ENCODE measurements around the gene ABI3BP.
"Not testable (repeated sequence)": the region's sequence is repeated elsewhere in the genome, so short reads cannot be mapped to it uniquely, and the experiment has no call there.

The ABI3BP gene

DNA sequence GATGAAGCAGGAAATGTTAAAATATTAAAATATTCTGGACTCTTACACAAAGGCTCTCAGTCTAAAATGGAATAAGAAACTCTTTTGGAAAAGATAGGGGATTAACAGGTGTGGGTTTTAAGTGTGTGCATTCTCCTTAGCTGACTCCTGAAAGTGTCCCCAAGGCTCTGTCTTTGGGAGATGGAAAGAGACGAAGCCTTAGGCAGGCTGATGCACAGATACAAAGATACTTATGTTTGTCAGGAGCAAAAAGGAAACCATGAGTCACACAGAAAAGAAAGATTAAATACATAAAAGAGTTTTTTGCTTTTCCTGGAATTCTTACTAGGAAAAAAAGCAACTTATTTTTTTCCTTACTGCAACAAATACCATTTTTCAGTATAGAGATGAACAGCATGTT lies 23.8 kb upstream of the ABI3BP start:
- Histone ChIP-seq H3K27me3 (ENCODE audit: control insufficient read depth, insufficient read depth, low read length) (no peaks in the 10 kb centered on the region), H3K9ac (ENCODE audit: low read length) (no peak overlapping the region), H3K36me3 (ENCODE audit: control insufficient read depth, low read depth, low read length) (no peaks in the 10 kb centered on the region), H3K4me3 (ENCODE audit: low read length) (no peak overlapping the region), H3K27ac (ENCODE audit: low read length) (no peak overlapping the region), H3K4me1 (ENCODE audit: control insufficient read depth, low read depth, low read length) (no peaks in the 10 kb centered on the region), H3K9me3 (ENCODE audit: control insufficient read depth, low read depth, low read length) (no peaks in the 10 kb centered on the region)

DNA sequence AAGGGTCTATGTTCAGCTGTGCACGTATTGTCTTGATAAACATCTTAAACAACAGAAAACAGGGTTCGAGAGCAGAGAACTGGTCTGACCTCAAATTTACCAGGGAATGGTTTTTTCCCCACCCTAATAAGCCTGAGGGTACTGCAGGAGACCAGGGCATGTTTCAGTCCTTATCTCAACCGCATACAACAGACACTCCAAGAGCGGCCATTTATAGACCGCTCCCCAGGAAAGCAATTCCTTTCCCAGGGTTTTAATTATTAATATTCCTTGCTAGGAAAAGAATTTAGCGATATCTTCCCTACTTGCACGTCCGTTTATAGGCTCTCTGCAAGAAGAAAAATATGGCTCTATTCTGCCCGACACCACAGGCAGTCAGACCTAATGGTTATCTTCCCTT lies 19.1 kb upstream of the ABI3BP start:
- H3K27ac ChIP-seq (ENCODE audit: low read length); H3K9me3 ChIP-seq (ENCODE audit: control insufficient read depth, low read depth, low read length); H3K27me3 ChIP-seq (ENCODE audit: control insufficient read depth, insufficient read depth, low read length); H3K36me3 ChIP-seq (ENCODE audit: control insufficient read depth, low read depth, low read length); H3K4me1 ChIP-seq (ENCODE audit: control insufficient read depth, low read depth, low read length); H3K9ac ChIP-seq (ENCODE audit: low read length); H3K4me3 ChIP-seq (ENCODE audit: low read length): not testable (repeated sequence)

DNA sequence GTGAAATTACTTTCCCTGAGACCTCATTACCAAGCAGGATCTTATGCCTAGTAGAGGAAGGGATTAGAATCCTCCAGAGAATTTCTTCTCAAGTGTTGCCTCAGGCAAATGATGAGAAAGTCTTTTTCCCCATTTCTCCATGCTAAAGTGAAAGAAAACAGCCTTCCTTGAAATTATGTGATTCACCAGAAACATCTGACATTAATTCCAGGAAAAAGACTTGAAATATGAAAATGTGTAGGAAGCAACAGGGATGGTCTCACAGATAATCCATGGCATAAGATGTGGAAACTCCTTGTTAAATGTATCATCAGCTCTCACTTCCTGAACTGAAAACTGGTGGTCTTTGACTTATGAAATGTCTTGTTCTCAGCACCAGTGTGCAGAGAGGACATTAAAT lies 17.9 kb upstream of the ABI3BP start:
- H3K27ac ChIP-seq (ENCODE audit: low read length): no peak overlapping the region
- no peaks in the 10 kb centered on the region for H3K27me3 ChIP-seq (ENCODE audit: control insufficient read depth, insufficient read depth, low read length)
- H3K4me3 ChIP-seq (ENCODE audit: low read length): no peak overlapping the region
- no peaks in the 10 kb centered on the region for H3K9me3 ChIP-seq (ENCODE audit: control insufficient read depth, low read depth, low read length)
- no peaks in the 10 kb centered on the region for H3K36me3 ChIP-seq (ENCODE audit: control insufficient read depth, low read depth, low read length)
- no peak overlapping the region for H3K9ac ChIP-seq (ENCODE audit: low read length)
- no peaks in the 10 kb centered on the region for H3K4me1 ChIP-seq (ENCODE audit: control insufficient read depth, low read depth, low read length)

DNA sequence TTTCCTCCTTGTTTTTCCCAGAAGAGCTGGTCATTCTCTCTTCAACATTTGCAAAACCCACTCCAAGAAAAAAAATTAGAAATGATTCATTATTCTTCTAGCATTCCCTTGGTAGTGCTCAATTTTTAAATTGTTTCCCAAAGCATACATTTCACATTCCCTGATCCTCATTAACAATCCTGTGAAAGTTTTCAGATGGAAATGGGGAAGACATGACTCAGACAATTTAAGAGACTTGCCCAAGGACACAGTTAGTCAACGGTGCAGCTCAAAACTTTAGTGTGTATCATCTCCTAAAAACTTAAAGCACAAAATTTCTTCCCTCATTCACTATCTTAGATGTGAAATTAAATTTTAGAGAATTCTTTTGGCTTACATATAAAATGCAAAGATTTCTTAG lies 17.1 kb upstream of the ABI3BP start:
- Histone ChIP-seq H3K9me3 (ENCODE audit: control insufficient read depth, low read depth, low read length) (no peaks in the 10 kb centered on the region), H3K9ac (ENCODE audit: low read length) (no peak overlapping the region), H3K27ac (ENCODE audit: low read length) (no peak overlapping the region), H3K36me3 (ENCODE audit: control insufficient read depth, low read depth, low read length) (no peaks in the 10 kb centered on the region), H3K4me1 (ENCODE audit: control insufficient read depth, low read depth, low read length) (no peaks in the 10 kb centered on the region), H3K27me3 (ENCODE audit: control insufficient read depth, insufficient read depth, low read length) (no peaks in the 10 kb centered on the region), H3K4me3 (ENCODE audit: low read length) (no peak overlapping the region)

DNA sequence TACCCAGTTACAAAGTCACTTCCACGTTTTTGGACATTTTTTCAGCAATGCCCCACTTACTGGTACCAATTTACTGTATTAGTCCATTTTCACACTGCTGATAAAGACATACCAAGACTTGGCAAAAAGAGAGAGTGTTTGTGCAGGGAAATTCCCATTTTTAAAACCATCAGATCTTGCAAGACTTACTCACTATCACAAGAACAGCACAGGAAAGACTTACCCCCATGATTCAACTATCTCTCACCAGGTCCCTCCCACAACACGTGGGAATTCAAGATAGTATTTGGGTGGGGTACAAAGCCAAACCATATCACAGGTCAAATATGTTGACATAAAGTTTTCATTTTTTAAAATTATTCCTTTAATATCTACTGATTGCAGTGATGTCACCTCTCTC lies 16.2 kb upstream of the ABI3BP start:
- Histone ChIP-seq H3K9ac (ENCODE audit: low read length) (no peak overlapping the region), H3K27me3 (ENCODE audit: control insufficient read depth, insufficient read depth, low read length) (no peaks in the 10 kb centered on the region), H3K27ac (ENCODE audit: low read length) (no peak overlapping the region), H3K4me1 (ENCODE audit: control insufficient read depth, low read depth, low read length) (no peaks in the 10 kb centered on the region), H3K4me3 (ENCODE audit: low read length) (no peak overlapping the region), H3K36me3 (ENCODE audit: control insufficient read depth, low read depth, low read length) (no peaks in the 10 kb centered on the region), H3K9me3 (ENCODE audit: control insufficient read depth, low read depth, low read length) (no peaks in the 10 kb centered on the region)

DNA sequence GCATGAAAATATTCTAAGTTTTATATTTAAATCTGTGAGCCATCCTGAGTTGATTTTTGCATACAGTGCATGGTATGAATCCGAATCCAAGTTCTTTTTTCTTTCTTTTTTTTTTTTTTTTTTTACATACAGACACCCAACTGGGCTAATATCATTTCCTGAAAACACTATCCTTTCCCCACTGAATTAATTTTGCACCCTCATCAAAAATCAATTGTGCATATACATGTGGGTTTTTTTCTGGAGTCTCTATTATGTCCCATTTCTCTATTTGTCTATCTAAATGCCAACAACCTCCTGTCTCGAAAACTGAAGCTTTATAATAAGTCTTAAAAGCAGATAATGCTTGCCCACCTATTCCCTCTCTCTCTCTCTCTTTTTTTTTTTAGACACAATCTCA lies 5.9 kb upstream of the ABI3BP start:
- no peaks in the 10 kb centered on the region for H3K36me3 ChIP-seq (ENCODE audit: control insufficient read depth, low read depth, low read length)
- H3K4me3 ChIP-seq (ENCODE audit: low read length): no peak overlapping the region
- no peaks in the 10 kb centered on the region for H3K4me1 ChIP-seq (ENCODE audit: control insufficient read depth, low read depth, low read length)
- H3K9ac ChIP-seq (ENCODE audit: low read length): no peak overlapping the region
- H3K9me3 ChIP-seq (ENCODE audit: control insufficient read depth, low read depth, low read length): no peaks in the 10 kb centered on the region
- H3K27me3 ChIP-seq (ENCODE audit: control insufficient read depth, insufficient read depth, low read length): no peaks in the 10 kb centered on the region
- no peak overlapping the region for H3K27ac ChIP-seq (ENCODE audit: low read length)

DNA sequence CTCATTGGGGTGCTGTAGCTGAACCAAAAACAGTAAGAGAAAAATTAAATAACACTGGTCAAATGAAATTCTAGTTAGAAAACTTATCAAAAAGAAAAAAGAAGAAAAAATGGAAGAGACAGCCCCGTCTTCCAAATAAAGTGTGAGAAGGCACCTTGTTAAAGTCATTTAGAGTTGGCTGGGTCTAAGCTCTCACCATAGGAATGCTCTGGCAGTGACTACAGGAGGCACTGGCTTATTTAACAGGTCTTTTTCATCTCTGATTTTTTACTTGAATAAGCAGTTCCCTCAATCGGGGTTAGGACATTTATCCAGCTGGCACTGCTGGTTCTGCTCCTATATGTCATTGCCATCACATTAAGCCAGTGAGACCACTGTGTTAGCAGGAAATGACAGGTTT lies 1.6 kb upstream of the ABI3BP start:
- Histone ChIP-seq H3K27me3 (ENCODE audit: control insufficient read depth, insufficient read depth, low read length) (no peaks in the 10 kb centered on the region), H3K4me1 (ENCODE audit: control insufficient read depth, low read depth, low read length) (no peaks in the 10 kb centered on the region), H3K9me3 (ENCODE audit: control insufficient read depth, low read depth, low read length) (no peaks in the 10 kb centered on the region), H3K4me3 (ENCODE audit: low read length) (no peak overlapping the region), H3K36me3 (ENCODE audit: control insufficient read depth, low read depth, low read length) (no peaks in the 10 kb centered on the region), H3K9ac (ENCODE audit: low read length) (no peak overlapping the region), H3K27ac (ENCODE audit: low read length) (no peak overlapping the region)

DNA sequence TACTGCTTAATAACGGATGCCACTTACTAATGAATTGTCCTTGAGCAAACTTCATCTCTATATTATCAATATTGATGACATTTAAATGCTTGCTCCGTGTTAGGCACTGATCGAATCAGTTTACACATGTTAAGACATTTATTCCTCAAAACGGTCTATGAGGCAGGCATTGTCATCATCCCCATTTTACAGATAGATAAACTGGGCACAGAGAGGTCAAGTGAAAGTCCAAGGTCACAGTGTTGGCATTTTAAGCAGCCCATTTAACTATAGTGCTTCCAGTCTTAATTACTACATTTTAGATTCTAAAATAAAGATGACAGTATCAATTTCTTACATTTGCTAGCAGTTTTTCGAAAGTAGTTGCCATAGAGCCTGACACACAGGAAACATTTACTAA lies 966 bp upstream of the ABI3BP start:
- Histone ChIP-seq H3K4me1 (ENCODE audit: control insufficient read depth, low read depth, low read length) (no peaks in the 10 kb centered on the region), H3K4me3 (ENCODE audit: low read length) (no peak overlapping the region), H3K27ac (ENCODE audit: low read length) (no peak overlapping the region), H3K36me3 (ENCODE audit: control insufficient read depth, low read depth, low read length) (no peaks in the 10 kb centered on the region), H3K9ac (ENCODE audit: low read length) (no peak overlapping the region), H3K9me3 (ENCODE audit: control insufficient read depth, low read depth, low read length) (no peaks in the 10 kb centered on the region), H3K27me3 (ENCODE audit: control insufficient read depth, insufficient read depth, low read length) (no peaks in the 10 kb centered on the region)

DNA sequence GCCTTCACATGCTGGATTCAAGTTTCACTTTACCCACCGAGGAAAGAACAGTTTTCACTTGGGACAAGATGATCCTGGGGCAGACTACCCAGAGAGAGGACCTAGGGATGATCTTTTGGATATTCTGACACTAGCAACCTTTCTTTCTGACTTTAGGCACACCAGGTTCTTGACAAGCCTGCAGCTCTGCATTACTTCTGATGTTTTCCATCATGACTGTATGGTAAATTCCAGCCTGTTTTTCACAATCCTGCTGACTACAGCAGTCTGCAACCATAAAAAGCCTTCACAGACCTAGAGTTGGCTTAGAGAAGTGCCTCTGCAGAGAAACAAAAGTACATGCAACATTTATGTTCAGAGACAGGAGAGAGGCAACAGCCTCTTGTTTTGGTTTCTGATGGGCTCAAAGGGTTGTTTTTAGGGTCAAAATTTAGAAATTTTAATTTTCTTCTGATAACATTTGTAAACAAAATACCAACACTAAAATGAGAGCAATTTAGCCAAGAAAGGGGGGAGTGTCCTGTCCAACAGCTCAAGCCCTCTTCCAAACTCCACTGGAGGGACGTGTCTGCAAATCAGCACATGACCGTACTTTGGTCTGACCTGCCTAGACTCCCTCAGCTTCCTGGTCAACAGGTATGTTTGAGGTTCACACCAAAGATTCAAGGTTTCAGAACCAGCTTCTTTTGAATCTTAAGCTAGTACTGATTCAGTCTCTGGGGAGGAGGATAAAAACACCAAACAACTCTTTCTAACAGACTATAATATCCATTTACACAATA lies 799 bp downstream of the ABI3BP start:
- Histone ChIP-seq H3K27me3 (ENCODE audit: control insufficient read depth, insufficient read depth, low read length) (no peaks in the 10 kb centered on the region), H3K9ac (ENCODE audit: low read length) (no peak overlapping the region), H3K4me3 (ENCODE audit: low read length) (no peak overlapping the region), H3K9me3 (ENCODE audit: control insufficient read depth, low read depth, low read length) (no peaks in the 10 kb centered on the region), H3K27ac (ENCODE audit: low read length) (no peak overlapping the region), H3K4me1 (ENCODE audit: control insufficient read depth, low read depth, low read length) (no peaks in the 10 kb centered on the region), H3K36me3 (ENCODE audit: control insufficient read depth, low read depth, low read length) (no peaks in the 10 kb centered on the region)

DNA sequence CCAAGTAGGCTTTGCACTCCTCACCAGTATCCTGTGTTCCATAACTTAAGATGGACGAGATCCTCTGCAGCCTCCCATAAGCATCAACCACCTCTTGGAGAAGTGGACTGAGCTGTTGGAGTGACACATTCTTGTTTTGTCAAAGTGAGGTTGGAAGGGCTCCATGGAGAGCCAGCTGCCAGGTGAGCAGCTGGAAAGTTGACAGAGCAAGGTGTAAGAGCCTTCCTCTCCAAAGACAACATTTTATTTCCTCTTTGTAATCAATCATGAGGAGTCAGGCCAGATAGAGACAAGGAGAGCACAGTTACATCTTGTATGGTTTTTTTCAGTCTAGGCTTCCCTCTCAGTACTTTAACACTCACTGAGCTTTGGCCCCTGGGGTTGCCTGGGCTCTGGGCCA lies 5.1 kb downstream of the ABI3BP start:
- no peak overlapping the region for H3K9ac ChIP-seq (ENCODE audit: low read length)
- no peaks in the 10 kb centered on the region for H3K9me3 ChIP-seq (ENCODE audit: control insufficient read depth, low read depth, low read length)
- H3K4me3 ChIP-seq (ENCODE audit: low read length): no peak overlapping the region
- no peaks in the 10 kb centered on the region for H3K27me3 ChIP-seq (ENCODE audit: control insufficient read depth, insufficient read depth, low read length)
- H3K36me3 ChIP-seq (ENCODE audit: control insufficient read depth, low read depth, low read length): no peaks in the 10 kb centered on the region
- H3K4me1 ChIP-seq (ENCODE audit: control insufficient read depth, low read depth, low read length): peaks cover under 1% of the 10 kb centered on the region
- no peak overlapping the region for H3K27ac ChIP-seq (ENCODE audit: low read length)

DNA sequence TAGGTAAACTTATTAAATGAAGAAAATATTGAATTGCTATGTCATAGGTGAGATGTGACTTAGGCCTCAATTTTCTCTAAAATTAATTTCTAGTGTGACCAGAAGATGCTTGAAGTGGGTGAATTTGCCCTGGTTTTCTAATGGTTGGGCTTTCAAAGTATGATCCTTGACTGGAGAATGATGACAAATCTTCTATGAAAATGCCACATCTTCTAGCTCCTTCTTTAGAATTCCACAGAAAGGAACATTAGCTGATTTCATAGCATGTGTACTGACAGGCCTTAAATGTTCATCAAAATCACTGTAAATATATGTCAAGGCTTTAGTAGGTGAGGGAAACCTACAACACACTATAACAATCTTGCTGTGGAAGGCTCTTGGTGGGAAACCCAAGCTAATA lies 8.9 kb downstream of the ABI3BP start:
- Histone ChIP-seq H3K27ac (ENCODE audit: low read length) (no peak overlapping the region), H3K9me3 (ENCODE audit: control insufficient read depth, low read depth, low read length) (no peaks in the 10 kb centered on the region)

DNA sequence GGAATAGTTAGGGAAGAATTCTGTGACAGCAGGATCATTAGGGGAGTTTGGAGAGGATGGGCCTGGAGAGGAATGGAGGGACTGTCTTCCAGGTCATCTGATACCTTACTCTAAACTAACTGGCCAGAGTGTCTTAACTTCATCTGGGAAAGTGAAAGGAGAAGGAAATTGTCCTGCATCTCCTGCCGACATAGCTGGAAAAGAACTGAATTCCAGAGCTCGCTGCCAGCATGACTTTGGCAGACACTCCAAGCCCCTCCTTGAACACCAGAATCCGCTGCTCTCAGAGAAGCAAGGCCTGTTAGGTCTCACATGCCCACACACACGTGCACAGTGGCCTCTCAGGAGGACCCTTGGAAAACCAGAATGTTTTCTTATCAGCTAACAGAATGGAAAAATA lies 10.5 kb downstream of the ABI3BP start:
- Histone ChIP-seq H3K27me3 (ENCODE audit: control insufficient read depth, insufficient read depth, low read length) (no peaks in the 10 kb centered on the region), H3K4me1 (ENCODE audit: control insufficient read depth, low read depth, low read length) (peaks cover 3% of the 10 kb centered on the region), H3K9ac (ENCODE audit: low read length) (no peak overlapping the region), H3K9me3 (ENCODE audit: control insufficient read depth, low read depth, low read length) (no peaks in the 10 kb centered on the region), H3K27ac (ENCODE audit: low read length) (no peak overlapping the region), H3K36me3 (ENCODE audit: control insufficient read depth, low read depth, low read length) (no peaks in the 10 kb centered on the region), H3K4me3 (ENCODE audit: low read length) (no peak overlapping the region)

More for the DNA sequence above, 8.9 kb downstream of the ABI3BP start:
- no peaks in the 10 kb centered on the region for H3K36me3 ChIP-seq (ENCODE audit: control insufficient read depth, low read depth, low read length)
- no peaks in the 10 kb centered on the region for H3K27me3 ChIP-seq (ENCODE audit: control insufficient read depth, insufficient read depth, low read length)
- no peak overlapping the region for H3K4me3 ChIP-seq (ENCODE audit: low read length)
- H3K9ac ChIP-seq (ENCODE audit: low read length): no peak overlapping the region
- peaks cover 3% of the 10 kb centered on the region for H3K4me1 ChIP-seq (ENCODE audit: control insufficient read depth, low read depth, low read length)
